Right lobe of liver (tissue), 6 donors: ENCODE measurements around the gene PRPS2. TPM values are rescaled to one million over a fixed set of nuclear protein-coding genes. Genes with fewer than 3 reads are reported as not detected.

Experiments used
- ATAC-seq, 4 donors: fragments of 200-7000 bp; cut with Tn5 transposase; one replicate each; pipeline ENCODE4 v1.9.1; 2020; ENCODE audit warnings: mild to moderate bottlenecking in 4 of 4, moderate library complexity in 4 of 4
- DNase-seq, 3 donors: peaks; one replicate each; pipeline ENCODE4 v3.0.0-alpha.2; 2020
- H3K27ac ChIP-seq, 3 donors: fragments of 200-600 bp; one replicate each; pipeline ENCODE4 v1.8.0; 2022
- H3K27me3 ChIP-seq, 2 donors: fragments of 200-600 bp; one replicate each; pipeline ENCODE4 v1.8.0; 2022
- H3K36me3 ChIP-seq, 4 donors: fragments of 200-600 bp; sonication (generic) in 1 of 4; one replicate each; pipeline versions ENCODE4 v1.5.1 to v1.8.0; 2017 to 2022; ENCODE audit warnings: control low read depth in 1 of 4
- H3K4me1 ChIP-seq, 4 donors: fragments of 200-600 bp; sonication (generic) in 1 of 4; one replicate each; pipeline versions ENCODE4 v1.5.1 to v1.8.0; 2017 to 2022; ENCODE audit warnings: control low read depth in 1 of 4
- H3K4me3 ChIP-seq, 3 donors: fragments of 200-600 bp; one replicate each; pipeline ENCODE4 v1.8.0; 2022
- H3K9me3 ChIP-seq, 4 donors: fragments of 200-600 bp; sonication (generic) in 1 of 4; one replicate each; pipeline versions ENCODE4 v1.5.1 to v1.8.0; 2017 to 2022; ENCODE audit warnings: control low read depth in 1 of 4
- POLR2A ChIP-seq: fragments of 450-650 bp; IDR thresholded peaks from one replicate; pipeline ENCODE4 v1.6.1; 2017; ENCODE audit warnings: antibody characterized with exemption, mild to moderate bottlenecking
- WGBS: methylation state at CpG from one replicate; pipeline ENCODE4 v1.1.6; 2018; ENCODE audit warnings: low coverage, low lambda C conversion rate; ENCODE audit not compliant: insufficient coverage; ENCODE audit errors: missing lambda C conversion rate; 5-methylcytosine and 5-hydroxymethylcytosine counted together
- intact Hi-C, 2 donors: fragments of 100-400 bp; cut with DNase I; formaldehyde crosslinking; loops; one replicate each; pipeline versions ENCODE4 v1.11.2 to v1.14.1; 2022
- total RNA-seq, 6 experiments: library from RNA; depleted of rRNA in 2 of 6; stranded (reverse); fragments of >200 nt in 2 of 6; fragmentation: NEBNext Ultra II Directional in 3 of 6; extraction: Animal tissue kit (Norgen Biotek cat#: 25700) in 3 of 6; gene quantifications; one replicate each; pipeline versions ENCODE4 v1.1.0 to v1.2.4, GENCODE V29; 2016 to 2023
- TF ChIP-seq, protein P1 (sequence below), 4 donors: fragments of 200-600 bp in 3 of 4; fragments of 450-650 bp in 1 of 4; IDR thresholded peaks; one replicate each; pipeline versions ENCODE4 v1.5.1 to v1.8.0; 2016 to 2022; ENCODE audit warnings: antibody characterized with exemption in 4 of 4, mild to moderate bottlenecking in 2 of 4
- donor health status: DM: no; HTN: yes; CAD: no.
- donor health status: DM: no; HTN: no; CAD: no.
- donor health status: DM: no; HTN: no; CAD: no.
- donor health status: DM: no; HTN: yes; CAD: no.
- donor health status: DM: no; HTN: yes; CAD: no.

Gene PRPS2
- total RNA-seq, 6 experiments from 2014 or later, result 13.9 to 17.9 (median 15.0) TPM

DNA sequence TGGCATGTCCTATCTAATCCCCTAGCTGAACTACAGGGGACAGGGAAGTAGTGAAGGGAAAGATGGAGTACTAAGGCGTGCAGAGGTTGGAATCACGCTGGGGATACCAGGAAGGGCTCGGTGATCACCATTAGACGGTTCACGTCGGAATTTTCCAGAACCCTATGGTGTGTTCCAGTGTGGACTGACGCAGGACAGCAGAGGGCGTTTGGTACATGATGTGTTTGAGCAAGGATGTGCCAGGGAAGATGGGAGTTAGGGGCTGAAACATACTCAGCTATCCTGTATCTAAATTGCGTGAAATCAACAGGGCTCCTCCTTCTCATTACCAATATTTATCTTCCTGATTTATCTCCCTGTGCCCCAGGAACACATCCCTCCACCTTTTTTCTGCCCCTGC lies 33.7 kb downstream of the PRPS2 start:
- WGBS, result 74% methylated on average over 9 of the region's 9 CpGs

GRCh38 chrX:12825801-12826200 lies 34.6 kb downstream of the PRPS2 start:
- Histone ChIP-seq H3K9me3 (no peaks in the 10 kb centered on the region), H3K4me3 (no peak overlapping the region), H3K4me1 (no peaks in the 10 kb centered on the region), H3K36me3 (no peaks in the 10 kb centered on the region), H3K27ac (no peak overlapping the region), H3K27me3 (no peaks in the 10 kb centered on the region)
- intact Hi-C loops, result no loop called here
- no peak for DNase-seq
- TF ChIP-seq, protein P1, sequence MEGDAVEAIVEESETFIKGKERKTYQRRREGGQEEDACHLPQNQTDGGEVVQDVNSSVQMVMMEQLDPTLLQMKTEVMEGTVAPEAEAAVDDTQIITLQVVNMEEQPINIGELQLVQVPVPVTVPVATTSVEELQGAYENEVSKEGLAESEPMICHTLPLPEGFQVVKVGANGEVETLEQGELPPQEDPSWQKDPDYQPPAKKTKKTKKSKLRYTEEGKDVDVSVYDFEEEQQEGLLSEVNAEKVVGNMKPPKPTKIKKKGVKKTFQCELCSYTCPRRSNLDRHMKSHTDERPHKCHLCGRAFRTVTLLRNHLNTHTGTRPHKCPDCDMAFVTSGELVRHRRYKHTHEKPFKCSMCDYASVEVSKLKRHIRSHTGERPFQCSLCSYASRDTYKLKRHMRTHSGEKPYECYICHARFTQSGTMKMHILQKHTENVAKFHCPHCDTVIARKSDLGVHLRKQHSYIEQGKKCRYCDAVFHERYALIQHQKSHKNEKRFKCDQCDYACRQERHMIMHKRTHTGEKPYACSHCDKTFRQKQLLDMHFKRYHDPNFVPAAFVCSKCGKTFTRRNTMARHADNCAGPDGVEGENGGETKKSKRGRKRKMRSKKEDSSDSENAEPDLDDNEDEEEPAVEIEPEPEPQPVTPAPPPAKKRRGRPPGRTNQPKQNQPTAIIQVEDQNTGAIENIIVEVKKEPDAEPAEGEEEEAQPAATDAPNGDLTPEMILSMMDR (IDR thresholded peaks at IDR 0.05), result no peak
- TF ChIP-seq POLR2A, result no peak
- 67% methylated on average over 8 of the region's 8 CpGs for WGBS
- ATAC-seq, result no peak

More for the DNA sequence above, 33.7 kb downstream of the PRPS2 start:
- peak in 1 of 4 donors; percentile 42 for ATAC-seq
- Histone ChIP-seq H3K36me3 (no peaks in the 10 kb centered on the region), H3K4me1 (no peaks in the 10 kb centered on the region), H3K9me3 (no peaks in the 10 kb centered on the region), H3K27ac (no peak overlapping the region), H3K27me3 (no peaks in the 10 kb centered on the region), H3K4me3 (no peak overlapping the region)
- DNase-seq, result no peak
- TF ChIP-seq, protein P1 (IDR thresholded peaks at IDR 0.05), result no peak
- TF ChIP-seq POLR2A, result no peak
- intact Hi-C loops, result no loop called here

DNA sequence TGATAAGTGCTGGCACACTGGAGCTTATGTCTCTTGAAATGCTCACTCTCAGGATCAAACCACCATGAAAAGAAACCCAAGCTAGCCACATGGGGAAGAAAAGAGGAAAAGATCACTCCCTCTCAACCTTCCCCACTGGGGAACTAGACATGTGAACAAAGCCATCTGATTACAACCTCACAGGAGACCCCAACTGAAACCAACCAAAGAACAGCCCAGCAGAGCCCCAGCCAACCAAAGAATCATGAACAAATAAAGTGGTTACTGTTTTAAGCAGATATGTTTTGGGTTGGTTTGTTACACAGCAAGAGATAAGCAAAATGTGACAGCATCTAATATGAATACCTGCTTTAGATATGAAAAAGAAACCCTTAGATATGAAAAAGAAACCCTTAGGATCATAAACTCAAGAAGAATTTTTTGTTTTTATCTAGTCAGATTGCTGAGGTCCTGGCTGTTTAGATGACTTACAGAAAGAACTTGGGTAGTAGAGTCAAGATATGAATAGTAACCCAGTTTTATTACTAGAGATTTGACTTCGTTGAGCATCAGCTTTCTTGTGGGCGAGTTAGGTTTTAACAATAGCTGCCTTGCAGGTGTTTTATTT lies 52.0 kb downstream of the PRPS2 start:
- no peak for ATAC-seq
- Histone ChIP-seq H3K9me3 (no peaks in the 10 kb centered on the region), H3K36me3 (no peaks in the 10 kb centered on the region), H3K4me1 (no peaks in the 10 kb centered on the region), H3K27ac (no peak overlapping the region), H3K4me3 (no peak overlapping the region), H3K27me3 (no peaks in the 10 kb centered on the region)
- TF ChIP-seq, protein P1 (IDR thresholded peaks at IDR 0.05), result no peak
- no peak for TF ChIP-seq POLR2A
- no peak for DNase-seq
- intact Hi-C loops, result no loop called here
- WGBS, result 26% methylated on average over 2 of the region's 2 CpGs

GRCh38 chrX:12843668-12844279 lies 52.6 kb downstream of the PRPS2 start:
- intact Hi-C loops, result no loop called here
- H3K27ac ChIP-seq, result no peak overlapping the region
- H3K36me3 ChIP-seq, result no peaks in the 10 kb centered on the region
- WGBS, result 22% methylated on average over 6 of the region's 6 CpGs
- no peak for DNase-seq
- H3K4me3 ChIP-seq, result no peak overlapping the region
- TF ChIP-seq POLR2A, result no peak
- TF ChIP-seq, protein P1 (IDR thresholded peaks at IDR 0.05), result no peak
- ATAC-seq, result peak in 3 of 4 donors; percentile 28 to 45 (median 33)
- H3K27me3 ChIP-seq, result no peaks in the 10 kb centered on the region
- H3K9me3 ChIP-seq, result no peaks in the 10 kb centered on the region
- H3K4me1 ChIP-seq, result no peaks in the 10 kb centered on the region
